Stimulated activated naive B cell treated with anti-CD40 and anti-IgM and Interleukin-4, amounts not matched to agents 10 μg/mL and 1 μg/mL and 100 μg/mL, for 72 hours (primary cell): ENCODE measurements around the gene CERS6.

Source experiments
- ATAC-seq, 2 donors: fragments of 150-1000 bp; cut with Tn5 transposase; replicated peaks; 2 replicates each; pipeline ENCODE4 v1.10.0; 2021; ENCODE audit warnings: moderate library complexity in 1 of 2
- DNase-seq: peaks from one replicate; pipeline ENCODE4 v3.0.0; 2021
- H3K27ac Mint-ChIP-seq: one replicate; pipeline ENCODE4 v1.8.0; 2022; ENCODE audit warnings: mild to moderate bottlenecking, mixed read lengths
- H3K27me3 Mint-ChIP-seq, 2 donors: one replicate each; pipeline ENCODE4 v1.8.0; 2022; ENCODE audit warnings: mixed read lengths in 2 of 2
- H3K36me3 Mint-ChIP-seq, 2 donors: one replicate each; pipeline ENCODE4 v1.8.0; 2022; ENCODE audit warnings: mixed read lengths in 2 of 2, mild to moderate bottlenecking in 1 of 2
- H3K4me1 Mint-ChIP-seq, 2 donors: one replicate each; pipeline ENCODE4 v1.8.0; 2022; ENCODE audit warnings: mixed read lengths in 2 of 2, mild to moderate bottlenecking in 1 of 2
- H3K4me3 Mint-ChIP-seq, 2 donors: one replicate each; pipeline ENCODE4 v1.8.0; 2022; ENCODE audit warnings: mild to moderate bottlenecking in 2 of 2, mixed read lengths in 2 of 2, moderate library complexity in 1 of 2
- H3K9me3 Mint-ChIP-seq, 2 donors: one replicate each; pipeline ENCODE4 v1.8.0; 2022; ENCODE audit warnings: mixed read lengths in 2 of 2, mild to moderate bottlenecking in 1 of 2

The CERS6 gene

DNA sequence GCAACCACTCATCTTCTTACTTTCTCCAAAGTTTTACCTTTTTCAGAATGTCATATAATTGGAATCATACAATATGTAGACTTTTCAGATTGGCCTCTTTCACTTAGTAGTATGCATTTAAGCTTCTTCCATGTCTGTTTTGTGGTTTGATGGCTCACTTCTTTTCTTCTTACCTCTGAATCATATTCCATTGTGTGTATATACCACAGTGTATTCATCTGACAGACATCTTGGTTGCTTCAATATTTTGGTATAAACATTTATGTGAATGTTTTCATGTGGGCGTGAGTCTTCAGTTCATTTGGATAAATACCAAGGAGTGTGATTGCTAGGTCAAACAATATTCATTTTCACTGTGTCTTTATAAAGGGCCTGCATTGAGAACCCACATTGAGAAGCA, 210.3 kb downstream of the CERS6 start:
- DNase-seq = no peak

DNA sequence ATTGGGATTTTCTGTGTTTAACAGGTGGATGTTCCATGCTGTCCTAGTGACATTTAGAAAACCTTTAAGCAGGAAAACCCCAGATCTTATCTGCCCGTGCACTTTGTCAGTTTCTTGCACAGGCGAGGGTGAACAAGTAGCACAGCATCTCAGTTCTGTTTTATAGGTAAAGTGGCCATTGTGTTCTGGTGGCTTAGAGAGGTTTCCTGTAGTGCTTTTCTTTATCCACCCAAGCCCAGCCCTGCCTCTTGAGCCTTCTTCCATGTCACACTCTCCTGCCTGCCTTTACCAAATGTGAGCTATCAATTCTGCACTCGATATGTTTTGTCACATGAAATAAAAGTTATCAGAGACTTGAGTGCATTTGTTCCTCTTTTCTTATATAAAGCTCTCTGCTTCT, 211.1 kb downstream of the CERS6 start:
- peaks cover 11 to 13% of the 10 kb centered on the region in 2 donors for H3K36me3 Mint-ChIP-seq
- no peak overlapping the region for H3K27ac Mint-ChIP-seq
- H3K4me3 Mint-ChIP-seq = no peak overlapping the region
- H3K27me3 Mint-ChIP-seq = no peaks in the 10 kb centered on the region
- peaks cover 9 to 24% of the 10 kb centered on the region in 2 donors for H3K4me1 Mint-ChIP-seq
- ATAC-seq = no peak
- no peak for DNase-seq
- H3K9me3 Mint-ChIP-seq = peaks cover 0 to 3% of the 10 kb centered on the region in 2 donors

More for the DNA sequence above, 210.3 kb downstream of the CERS6 start:
- ATAC-seq = no peak
- Mint-ChIP-seq H3K27ac (no peak overlapping the region), H3K4me1 (peaks cover 9 to 25% of the 10 kb centered on the region in 2 donors), H3K27me3 (no peaks in the 10 kb centered on the region), H3K36me3 (peaks cover 11 to 14% of the 10 kb centered on the region in 2 donors), H3K9me3 (peaks cover 0 to 3% of the 10 kb centered on the region in 2 donors), H3K4me3 (no peak overlapping the region)

DNA sequence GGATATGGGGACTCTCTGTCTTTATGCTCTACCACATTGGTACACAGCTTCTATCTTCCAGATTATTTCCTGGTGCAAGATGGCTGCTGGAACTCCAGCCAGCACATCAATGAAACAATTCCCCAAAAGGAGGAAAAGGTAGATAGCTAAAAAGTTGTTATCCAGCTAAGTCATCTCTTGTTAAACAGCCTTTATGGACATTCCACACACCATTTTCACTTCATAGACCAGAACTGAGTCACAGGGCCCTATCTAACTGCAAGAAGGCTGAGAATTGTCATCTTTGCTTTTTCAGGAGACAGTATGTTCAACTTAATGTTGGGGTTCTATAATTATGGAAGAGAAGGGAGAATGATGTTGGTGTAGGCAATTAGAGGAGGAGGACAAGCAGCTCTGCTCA, 213.1 kb downstream of the CERS6 start:
- no peak overlapping the region for H3K4me3 Mint-ChIP-seq
- H3K9me3 Mint-ChIP-seq = peaks cover 0 to 1% of the 10 kb centered on the region in 2 donors
- H3K27me3 Mint-ChIP-seq = no peaks in the 10 kb centered on the region
- DNase-seq = no peak
- H3K27ac Mint-ChIP-seq = no peak overlapping the region
- ATAC-seq = no peak
- peaks cover 5 to 18% of the 10 kb centered on the region in 2 donors for H3K4me1 Mint-ChIP-seq
- H3K36me3 Mint-ChIP-seq = peaks cover 7 to 9% of the 10 kb centered on the region in 2 donors

DNA sequence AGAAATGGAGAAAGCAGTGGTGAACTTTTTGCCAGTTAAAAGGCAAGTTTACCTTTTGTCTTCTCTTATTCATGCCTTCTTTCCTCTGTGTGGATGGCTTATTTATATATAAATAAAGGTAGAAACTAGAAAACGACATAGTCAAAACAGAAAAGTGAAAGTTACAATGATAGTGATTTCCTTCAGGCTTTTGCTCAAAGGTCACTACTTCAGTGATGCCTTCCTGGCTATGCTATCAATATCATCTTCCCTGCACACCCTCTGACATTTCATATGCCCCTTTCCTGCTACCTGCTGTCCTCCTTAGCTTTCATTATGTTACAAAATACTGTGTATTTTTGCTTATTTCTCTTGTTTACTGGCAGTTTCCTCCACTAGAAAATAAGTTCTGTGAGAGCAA, 214.4 kb downstream of the CERS6 start:
- H3K27me3 Mint-ChIP-seq = no peaks in the 10 kb centered on the region
- H3K9me3 Mint-ChIP-seq = no peaks in the 10 kb centered on the region
- DNase-seq (no peak), ATAC-seq (no peak)
- H3K4me1 Mint-ChIP-seq = peaks cover 4 to 14% of the 10 kb centered on the region in 2 donors
- H3K27ac Mint-ChIP-seq = no peak overlapping the region
- peaks cover 5 to 11% of the 10 kb centered on the region in 2 donors for H3K36me3 Mint-ChIP-seq
- H3K4me3 Mint-ChIP-seq = no peak overlapping the region

DNA sequence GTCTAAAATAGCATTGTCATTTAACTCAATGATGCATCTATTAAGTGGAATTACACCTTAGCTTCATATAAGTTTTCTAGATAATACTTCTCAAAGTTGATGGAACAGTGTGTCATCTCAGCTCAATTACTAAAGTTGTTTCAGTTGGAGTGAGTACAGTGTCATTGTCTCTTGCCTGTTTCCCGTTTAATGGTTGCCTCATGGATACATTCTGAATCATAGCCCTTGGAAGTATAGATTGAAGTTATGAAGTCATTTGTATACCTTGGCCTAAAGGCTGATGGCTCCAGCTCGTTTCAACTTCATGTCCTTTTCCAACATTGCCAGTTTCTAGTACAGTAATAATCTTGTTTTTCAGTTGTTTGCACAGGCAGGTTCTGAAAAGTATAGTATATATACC, 215.9 kb downstream of the CERS6 start:
- peaks cover 0 to 7% of the 10 kb centered on the region in 2 donors for H3K36me3 Mint-ChIP-seq
- ATAC-seq = no peak
- H3K27me3 Mint-ChIP-seq = no peaks in the 10 kb centered on the region
- H3K9me3 Mint-ChIP-seq = no peaks in the 10 kb centered on the region
- no peak overlapping the region for H3K4me3 Mint-ChIP-seq
- no peak overlapping the region for H3K27ac Mint-ChIP-seq
- peaks cover 4 to 9% of the 10 kb centered on the region in 2 donors for H3K4me1 Mint-ChIP-seq
- no peak for DNase-seq

DNA sequence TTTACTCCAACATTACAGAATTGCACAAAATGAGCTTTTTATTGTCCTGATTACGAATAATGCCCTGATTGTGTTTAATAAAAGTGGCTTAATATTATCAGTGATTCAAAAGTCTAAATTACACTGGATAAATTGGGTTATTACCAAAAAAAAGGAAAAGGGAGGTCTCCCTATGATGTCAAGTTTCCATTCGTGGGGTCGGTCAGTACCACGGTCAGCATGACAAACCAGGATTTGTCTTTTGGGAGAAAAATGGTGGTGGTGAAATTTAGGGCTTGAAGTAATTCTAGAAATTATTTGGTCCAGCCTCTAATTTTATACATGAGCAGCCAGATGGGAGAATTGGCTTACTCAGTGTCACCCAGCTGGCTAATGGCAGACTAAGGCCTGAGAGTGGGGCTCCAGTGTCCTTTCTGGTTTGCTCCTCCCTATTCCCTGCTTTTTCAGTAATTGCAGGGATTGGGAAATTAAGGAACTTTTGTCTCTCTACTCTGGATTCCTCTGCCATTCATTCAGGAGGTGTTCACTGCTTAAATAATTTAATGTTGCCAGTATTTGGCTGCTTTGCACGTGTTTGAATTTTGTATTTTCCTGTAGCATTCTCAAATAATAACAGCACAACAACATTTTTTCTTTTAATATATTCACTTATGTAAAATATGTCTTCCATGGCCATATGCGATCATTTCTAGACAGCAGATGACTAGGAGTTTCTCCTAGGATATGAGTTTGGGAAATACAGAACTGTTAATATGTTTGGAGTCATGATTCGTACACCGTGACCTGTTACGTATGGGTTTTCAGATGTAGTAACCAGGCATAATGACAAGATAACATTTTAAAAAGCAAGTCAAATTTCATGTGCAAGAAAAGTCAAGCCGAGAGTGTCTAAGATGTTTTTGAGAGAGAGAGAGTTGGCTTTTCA, 217.5 kb downstream of the CERS6 start:
- H3K4me3 Mint-ChIP-seq = no peak overlapping the region
- no peak for DNase-seq
- H3K27me3 Mint-ChIP-seq = no peaks in the 10 kb centered on the region
- no peak overlapping the region for H3K27ac Mint-ChIP-seq
- peaks cover 0 to 4% of the 10 kb centered on the region in 2 donors for H3K4me1 Mint-ChIP-seq
- no peaks in the 10 kb centered on the region for H3K9me3 Mint-ChIP-seq
- peaks cover 9 to 10% of the 10 kb centered on the region in 2 donors for H3K36me3 Mint-ChIP-seq
- no peak for ATAC-seq

DNA sequence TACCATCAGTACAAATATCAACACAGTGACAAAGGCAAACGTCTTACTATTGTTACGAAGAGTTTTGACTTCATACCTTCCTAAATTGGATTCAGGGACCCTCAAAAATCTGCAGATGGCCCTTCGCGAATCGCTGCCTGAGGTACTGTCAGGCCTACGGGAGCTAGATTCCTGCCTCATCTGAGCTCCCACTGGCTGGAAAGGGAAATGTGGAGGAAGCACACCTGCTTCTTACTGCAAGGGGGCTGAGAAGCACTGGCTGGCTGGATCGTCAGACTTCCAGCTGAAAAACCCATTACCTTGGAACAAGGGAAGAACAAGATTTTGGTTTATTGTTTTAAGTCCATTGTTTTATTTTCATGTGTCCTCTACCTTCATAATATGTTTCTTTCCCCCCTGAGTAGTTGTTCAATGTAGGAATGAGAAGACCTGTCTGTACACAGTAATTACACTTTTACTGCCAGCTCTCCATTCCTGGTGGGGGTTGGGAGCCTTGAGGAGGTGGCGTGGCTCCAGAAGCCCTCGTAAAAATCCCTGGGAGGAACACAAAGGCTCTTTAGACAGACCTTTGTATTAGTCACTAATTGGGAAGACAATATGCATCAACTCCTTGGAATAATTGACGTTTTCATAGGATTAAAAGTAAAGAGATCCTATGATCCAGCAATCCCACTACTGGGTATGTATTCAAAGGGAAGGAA, 222.2 kb downstream of the CERS6 start:
- H3K27ac Mint-ChIP-seq = no peak overlapping the region
- DNase-seq = no peak
- H3K4me3 Mint-ChIP-seq = no peak overlapping the region
- H3K27me3 Mint-ChIP-seq = no peaks in the 10 kb centered on the region
- H3K36me3 Mint-ChIP-seq = peaks cover 10 to 12% of the 10 kb centered on the region in 2 donors
- no peak for ATAC-seq
- no peaks in the 10 kb centered on the region for H3K4me1 Mint-ChIP-seq
- no peaks in the 10 kb centered on the region for H3K9me3 Mint-ChIP-seq

DNA sequence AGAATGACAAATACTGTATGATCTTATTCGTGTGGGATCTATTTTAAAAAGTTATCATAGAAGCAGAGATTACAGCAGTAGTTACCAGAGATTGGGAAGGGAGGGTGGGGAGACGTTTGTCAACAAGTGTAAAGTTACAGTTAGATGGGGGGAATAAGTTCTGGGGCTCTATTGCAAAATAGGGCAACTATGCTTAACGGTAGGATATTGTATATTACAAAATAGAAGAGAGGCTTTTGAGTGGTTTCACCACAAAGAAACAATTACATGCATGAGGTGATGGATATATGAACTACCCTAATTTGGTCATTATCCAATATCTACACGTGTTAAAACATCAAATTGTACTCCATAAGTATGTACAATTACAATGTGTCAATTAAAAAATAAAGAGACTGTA, 223.0 kb downstream of the CERS6 start:
- no peak overlapping the region for H3K4me3 Mint-ChIP-seq
- H3K27ac Mint-ChIP-seq = no peak overlapping the region
- ATAC-seq = no peak
- H3K36me3 Mint-ChIP-seq = peaks cover 7 to 14% of the 10 kb centered on the region in 2 donors
- H3K9me3 Mint-ChIP-seq = no peaks in the 10 kb centered on the region
- DNase-seq = no peak
- H3K27me3 Mint-ChIP-seq = no peaks in the 10 kb centered on the region
- no peaks in the 10 kb centered on the region for H3K4me1 Mint-ChIP-seq

DNA sequence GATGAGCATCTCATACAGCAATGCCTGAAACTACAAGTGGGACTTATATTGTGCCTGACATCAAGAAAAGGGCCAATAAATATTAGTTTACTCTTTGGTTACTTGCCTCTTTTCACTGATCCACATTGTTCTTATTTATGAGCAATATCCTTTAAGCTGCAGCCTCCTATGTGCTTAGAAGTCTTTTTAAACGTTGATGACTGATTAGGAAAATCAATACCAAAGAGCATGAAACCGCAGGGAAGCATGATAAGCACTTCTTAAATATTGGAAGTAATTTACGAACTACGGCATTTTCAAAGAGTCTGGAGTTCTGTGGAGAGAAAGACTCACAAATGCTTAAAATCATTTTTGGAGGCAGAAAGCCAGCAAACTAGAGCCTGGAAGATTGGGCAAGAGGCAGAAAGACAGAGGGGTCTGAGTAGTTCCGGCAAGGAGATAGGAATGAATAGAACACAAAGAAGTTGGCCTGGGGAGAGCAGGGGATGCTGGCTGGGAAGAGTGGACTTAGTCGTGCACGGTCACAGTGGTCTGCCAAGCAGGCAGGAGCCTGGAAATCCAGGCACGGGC, 223.8 kb downstream of the CERS6 start:
- Mint-ChIP-seq H3K36me3 (peaks cover 3 to 14% of the 10 kb centered on the region in 2 donors), H3K4me1 (no peaks in the 10 kb centered on the region), H3K9me3 (no peaks in the 10 kb centered on the region), H3K27me3 (no peaks in the 10 kb centered on the region), H3K27ac (no peak overlapping the region), H3K4me3 (no peak overlapping the region)
- DNase-seq (no peak), ATAC-seq (no peak)

DNA sequence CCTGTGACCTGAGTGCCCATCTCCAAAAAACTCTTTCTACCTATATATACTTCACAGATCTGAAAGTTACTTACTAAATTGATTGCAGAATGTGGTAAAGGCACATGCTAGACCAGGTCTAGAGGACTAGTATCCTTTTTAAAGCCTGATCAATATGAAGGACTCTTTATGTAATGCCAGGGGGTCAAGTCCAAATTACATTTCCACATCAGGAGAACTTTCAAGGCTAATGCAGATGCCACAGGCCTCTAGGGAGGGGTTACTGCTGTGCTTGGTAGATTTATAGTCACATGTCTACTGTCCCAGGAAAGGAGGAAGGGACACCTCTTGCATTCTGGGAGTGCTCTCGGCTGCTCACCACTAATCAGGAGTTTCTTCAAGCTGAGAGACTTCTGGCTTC, 227.9 kb downstream of the CERS6 start:
- Mint-ChIP-seq H3K9me3 (no peaks in the 10 kb centered on the region), H3K36me3 (peaks cover 3 to 4% of the 10 kb centered on the region in 2 donors), H3K4me3 (no peak overlapping the region), H3K27me3 (no peaks in the 10 kb centered on the region), H3K4me1 (no peaks in the 10 kb centered on the region), H3K27ac (no peak overlapping the region)
- ATAC-seq (no peak), DNase-seq (no peak)

DNA sequence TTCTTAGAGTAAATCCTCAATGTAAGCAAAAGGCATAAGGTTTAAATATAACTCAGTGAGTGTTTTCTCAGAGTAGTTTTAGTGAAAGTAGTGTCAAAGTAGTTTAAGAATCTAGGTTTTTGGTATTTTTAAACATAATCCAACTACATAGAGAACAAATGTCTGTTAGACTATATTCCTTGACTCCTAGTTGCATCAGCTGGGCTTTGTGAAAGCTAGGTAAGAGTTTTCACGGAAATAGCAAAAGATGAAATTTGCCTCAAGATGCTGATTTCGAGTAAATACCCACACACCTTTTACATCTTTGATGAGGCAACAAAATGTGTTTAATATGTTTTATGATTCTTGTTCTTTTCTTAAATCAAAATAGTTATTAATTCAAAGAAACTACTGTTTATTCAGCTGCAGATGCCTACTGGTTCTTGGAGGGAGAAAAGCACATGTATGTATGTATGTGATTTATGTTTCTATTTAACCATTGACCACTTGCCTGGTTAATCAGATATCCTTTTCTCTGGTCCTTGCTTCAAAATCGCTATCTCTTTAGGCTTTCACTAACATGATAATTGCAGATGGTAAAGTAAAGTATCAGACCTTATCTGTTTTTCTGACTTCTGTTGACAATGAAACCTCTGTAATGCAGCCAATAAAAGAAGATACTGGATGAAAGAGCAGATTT, 229.0 kb downstream of the CERS6 start:
- ATAC-seq = no peak
- H3K27ac Mint-ChIP-seq = no peak overlapping the region
- no peak overlapping the region for H3K4me3 Mint-ChIP-seq
- peaks cover 2 to 3% of the 10 kb centered on the region in 2 donors for H3K36me3 Mint-ChIP-seq
- H3K4me1 Mint-ChIP-seq = peaks cover 0 to 2% of the 10 kb centered on the region in 2 donors
- H3K9me3 Mint-ChIP-seq = no peaks in the 10 kb centered on the region
- no peaks in the 10 kb centered on the region for H3K27me3 Mint-ChIP-seq
- DNase-seq = no peak

DNA sequence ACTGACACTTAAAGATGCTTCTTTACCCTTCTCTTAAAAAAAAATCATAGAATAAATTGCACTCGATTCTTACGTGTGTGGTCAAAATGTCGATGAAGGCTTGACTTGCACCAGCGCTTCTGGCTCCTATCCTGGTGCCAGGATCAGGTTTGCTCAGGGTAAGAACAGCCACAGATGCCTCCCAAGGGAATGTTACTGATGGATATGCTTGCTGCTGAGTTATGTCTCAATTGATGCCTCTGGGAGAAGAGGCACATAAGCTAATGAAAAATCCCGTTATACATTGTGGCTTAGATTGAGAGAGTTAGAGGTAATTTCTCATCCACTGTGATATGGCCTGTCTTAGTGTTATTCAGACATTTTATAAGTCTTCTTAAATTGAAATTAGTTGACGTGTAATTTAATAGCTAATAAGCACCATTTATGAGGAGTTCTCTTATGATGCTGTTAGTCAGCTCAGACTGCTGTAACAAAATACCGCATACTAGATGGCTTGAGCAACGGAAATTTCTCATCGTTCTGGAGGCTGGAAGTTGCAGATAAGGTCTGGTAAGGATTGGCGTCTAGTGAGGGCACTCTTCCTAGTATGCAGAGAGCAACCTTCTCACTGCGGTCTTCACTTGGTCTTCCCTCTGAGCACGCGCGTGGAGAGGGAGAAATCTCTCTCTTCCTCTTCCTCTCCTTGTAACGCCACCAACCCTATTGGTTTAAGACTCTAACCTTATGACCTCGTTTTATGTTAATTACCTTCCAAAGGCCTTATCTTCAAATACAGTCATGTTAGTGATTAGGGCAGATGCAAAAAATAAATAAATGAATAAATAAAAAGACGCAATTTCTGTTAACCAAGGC, 229.8 kb downstream of the CERS6 start:
- H3K4me1 Mint-ChIP-seq = peaks cover 0 to 2% of the 10 kb centered on the region in 2 donors
- no peak overlapping the region for H3K4me3 Mint-ChIP-seq
- H3K27me3 Mint-ChIP-seq = no peaks in the 10 kb centered on the region
- ATAC-seq (no peak), DNase-seq (no peak)
- no peak overlapping the region for H3K27ac Mint-ChIP-seq
- H3K9me3 Mint-ChIP-seq = no peaks in the 10 kb centered on the region
- peaks cover 2 to 3% of the 10 kb centered on the region in 2 donors for H3K36me3 Mint-ChIP-seq

DNA sequence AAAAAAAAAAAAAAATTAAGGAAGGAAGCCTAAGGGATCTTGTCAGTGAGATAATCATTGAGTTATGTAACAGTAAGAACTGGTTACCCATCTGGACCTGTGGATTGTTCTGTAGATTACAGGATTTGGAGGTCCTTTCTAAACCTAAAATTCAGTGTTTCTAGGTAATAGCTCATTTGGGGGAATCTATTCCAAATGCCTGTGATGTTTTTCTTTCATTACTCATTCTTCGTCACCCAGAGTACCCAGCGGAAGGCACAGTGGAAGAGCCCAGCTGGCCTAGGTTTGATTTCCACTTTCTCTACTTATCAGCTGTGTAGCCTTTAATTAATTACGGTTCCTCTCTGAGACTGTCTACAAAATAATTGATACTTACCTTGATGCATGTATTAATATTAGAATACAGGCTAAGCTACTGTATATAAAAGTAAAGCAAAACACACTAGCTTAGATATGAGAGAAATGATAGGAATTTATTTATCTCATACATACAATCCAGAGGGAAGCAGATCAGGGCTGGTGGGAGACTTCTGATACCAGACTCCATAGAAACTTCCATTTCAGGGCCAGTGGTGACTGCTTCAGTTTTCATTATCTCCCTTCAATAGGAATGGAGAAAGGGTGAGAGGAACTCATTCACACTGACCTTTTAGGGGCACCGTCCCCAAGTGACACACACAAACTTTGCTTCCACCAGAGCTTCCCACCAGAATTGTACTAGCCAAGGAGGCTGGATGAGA, 230.6 kb downstream of the CERS6 start:
- peaks cover 0 to 2% of the 10 kb centered on the region in 2 donors for H3K4me1 Mint-ChIP-seq
- ATAC-seq = no peak
- no peak for DNase-seq
- no peak overlapping the region for H3K27ac Mint-ChIP-seq
- no peak overlapping the region for H3K4me3 Mint-ChIP-seq
- H3K36me3 Mint-ChIP-seq = peaks cover 2 to 10% of the 10 kb centered on the region in 2 donors
- no peaks in the 10 kb centered on the region for H3K27me3 Mint-ChIP-seq
- no peaks in the 10 kb centered on the region for H3K9me3 Mint-ChIP-seq
